PFSK-1 (cell line): ENCODE results near the gene PANX2.

ENCODE experiments used
- POLR2AphosphoS5 ChIP-seq: IDR thresholded peaks from 2 replicates; pipeline ENCODE4 v1.6.1; 2012; ENCODE audit warnings: low read depth, mild to moderate bottlenecking, control low read depth, low read length, moderate library complexity
- TF ChIP-seq, protein P1 (sequence below), 2 experiments: IDR thresholded peaks; 2 replicates each; pipeline versions ENCODE4 v1.6.1 to v1.8.0; 2011 to 2012; ENCODE audit warnings: low read depth in 2 of 2, low read length in 2 of 2, control low read depth in 1 of 2, inconsistent platforms in 1 of 2, mild to moderate bottlenecking in 1 of 2, moderate library complexity in 1 of 2; ENCODE audit not compliant: insufficient read depth in 1 of 2

DNA sequence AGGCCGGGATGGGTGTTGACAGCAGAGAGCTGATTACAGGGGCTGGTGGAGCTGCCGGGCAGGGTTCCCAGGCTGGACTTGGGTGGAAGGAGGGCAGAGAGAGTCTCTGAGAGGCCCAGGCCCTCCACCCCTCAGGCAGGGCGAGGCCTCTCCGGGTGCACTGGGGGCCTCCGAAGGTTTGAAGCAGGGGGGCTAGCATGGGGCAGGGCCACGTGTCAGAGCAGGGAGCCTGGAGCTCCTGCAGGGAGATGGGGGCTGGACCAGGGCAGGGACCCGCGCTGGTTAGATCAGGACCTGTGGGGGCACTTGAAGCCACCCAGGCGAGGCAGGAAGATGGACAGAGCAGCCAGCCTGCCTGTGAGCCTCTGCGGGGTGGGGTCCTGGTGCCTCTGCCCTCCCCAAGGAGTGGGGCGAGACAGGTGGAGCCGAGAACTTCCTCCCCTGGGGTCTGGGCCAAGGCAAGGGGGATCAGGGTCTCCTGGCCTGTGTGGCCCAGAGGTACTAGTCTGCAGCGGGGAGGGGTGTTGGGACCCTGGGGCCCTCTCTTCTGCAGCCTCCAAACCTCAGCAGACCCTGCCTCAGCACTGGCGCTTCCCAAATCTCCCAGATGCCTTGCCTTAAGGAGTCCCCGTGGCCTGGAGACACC is 911 bp downstream of the PANX2 start:
- no peak for TF ChIP-seq POLR2AphosphoS5
- TF ChIP-seq, protein P1, sequence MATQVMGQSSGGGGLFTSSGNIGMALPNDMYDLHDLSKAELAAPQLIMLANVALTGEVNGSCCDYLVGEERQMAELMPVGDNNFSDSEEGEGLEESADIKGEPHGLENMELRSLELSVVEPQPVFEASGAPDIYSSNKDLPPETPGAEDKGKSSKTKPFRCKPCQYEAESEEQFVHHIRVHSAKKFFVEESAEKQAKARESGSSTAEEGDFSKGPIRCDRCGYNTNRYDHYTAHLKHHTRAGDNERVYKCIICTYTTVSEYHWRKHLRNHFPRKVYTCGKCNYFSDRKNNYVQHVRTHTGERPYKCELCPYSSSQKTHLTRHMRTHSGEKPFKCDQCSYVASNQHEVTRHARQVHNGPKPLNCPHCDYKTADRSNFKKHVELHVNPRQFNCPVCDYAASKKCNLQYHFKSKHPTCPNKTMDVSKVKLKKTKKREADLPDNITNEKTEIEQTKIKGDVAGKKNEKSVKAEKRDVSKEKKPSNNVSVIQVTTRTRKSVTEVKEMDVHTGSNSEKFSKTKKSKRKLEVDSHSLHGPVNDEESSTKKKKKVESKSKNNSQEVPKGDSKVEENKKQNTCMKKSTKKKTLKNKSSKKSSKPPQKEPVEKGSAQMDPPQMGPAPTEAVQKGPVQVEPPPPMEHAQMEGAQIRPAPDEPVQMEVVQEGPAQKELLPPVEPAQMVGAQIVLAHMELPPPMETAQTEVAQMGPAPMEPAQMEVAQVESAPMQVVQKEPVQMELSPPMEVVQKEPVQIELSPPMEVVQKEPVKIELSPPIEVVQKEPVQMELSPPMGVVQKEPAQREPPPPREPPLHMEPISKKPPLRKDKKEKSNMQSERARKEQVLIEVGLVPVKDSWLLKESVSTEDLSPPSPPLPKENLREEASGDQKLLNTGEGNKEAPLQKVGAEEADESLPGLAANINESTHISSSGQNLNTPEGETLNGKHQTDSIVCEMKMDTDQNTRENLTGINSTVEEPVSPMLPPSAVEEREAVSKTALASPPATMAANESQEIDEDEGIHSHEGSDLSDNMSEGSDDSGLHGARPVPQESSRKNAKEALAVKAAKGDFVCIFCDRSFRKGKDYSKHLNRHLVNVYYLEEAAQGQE (IDR thresholded peaks at IDR 0.05; ENCODE audit: insufficient read depth in 1 of 2, low read depth in 2 of 2, low read length in 2 of 2), result no peak
